Stimulated activated CD8-positive, alpha-beta memory T cell treated with anti-CD3 and anti-CD28 coated beads, Interleukin-4, amount 100 ng/mL, for 4 hours (primary cell): Measurements from ENCODE around the gene SNX12.
"Not testable (repeated sequence)": the region's sequence is repeated elsewhere in the genome, so short reads cannot be mapped to it uniquely, and the experiment has no call there.

Source experiments
- DNase-seq, 2 donors: peaks; one replicate each; pipeline ENCODE4 v3.0.0-alpha.2; 2020; ENCODE audit warnings: low read depth in 2 of 2, low spot score in 1 of 2

Gene SNX12

GRCh38 chrX:71095033-71095432 lies 26.9 kb upstream of the SNX12 start:
- no peak for DNase-seq

DNA sequence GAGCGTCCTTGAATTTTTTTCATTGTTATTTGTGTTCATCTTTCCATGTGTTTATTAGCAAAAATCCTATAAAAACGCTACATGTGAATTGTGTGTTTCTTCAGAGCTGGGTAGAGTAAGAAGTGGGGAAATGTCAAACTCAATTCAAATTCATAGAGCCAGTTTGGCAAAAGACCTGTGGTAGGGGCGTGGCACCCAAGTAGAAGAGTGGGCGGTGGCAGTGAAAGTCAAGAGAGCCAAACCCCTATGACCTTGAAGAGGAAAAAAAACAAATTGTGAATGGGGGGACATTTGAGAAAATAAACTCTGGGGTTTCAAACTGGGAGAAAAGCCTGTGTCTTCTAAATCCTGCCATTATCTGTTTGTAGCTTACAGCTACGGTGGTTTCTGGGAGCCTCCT lies 23.1 kb upstream of the SNX12 start:
- no peak for DNase-seq

GRCh38 chrX:71085900-71086299 lies 17.8 kb upstream of the SNX12 start:
- no peak for DNase-seq

- no peak for DNase-seq
Observed at GRCh38 chrX:71082822-71083221, 14.7 kb upstream of the SNX12 start.

- no peak for DNase-seq
Observed at GRCh38 chrX:71082124-71082647, 14.1 kb upstream of the SNX12 start.

GRCh38 chrX:71081330-71082123 lies 13.4 kb upstream of the SNX12 start:
- DNase-seq = no peak

GRCh38 chrX:71070531-71070930 lies 2.4 kb upstream of the SNX12 start:
- DNase-seq = no peak

DNA sequence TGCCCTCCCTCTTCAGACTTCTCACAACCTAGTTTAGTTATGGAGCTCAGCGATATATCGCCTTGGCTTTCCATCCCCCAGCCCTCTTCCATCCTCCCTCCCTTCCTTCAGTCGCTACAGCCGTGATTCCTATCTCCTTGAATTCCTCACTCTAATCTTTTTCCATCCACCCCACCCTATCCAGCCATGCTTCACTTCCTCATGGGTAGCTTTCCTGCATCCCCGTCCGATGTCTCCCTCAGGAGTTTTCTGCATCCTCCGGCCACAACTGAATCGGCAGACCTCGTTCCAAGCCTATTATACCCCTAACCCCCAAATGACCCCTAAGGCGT lies 456 bp downstream of the SNX12 start:
- no peak for DNase-seq

DNA sequence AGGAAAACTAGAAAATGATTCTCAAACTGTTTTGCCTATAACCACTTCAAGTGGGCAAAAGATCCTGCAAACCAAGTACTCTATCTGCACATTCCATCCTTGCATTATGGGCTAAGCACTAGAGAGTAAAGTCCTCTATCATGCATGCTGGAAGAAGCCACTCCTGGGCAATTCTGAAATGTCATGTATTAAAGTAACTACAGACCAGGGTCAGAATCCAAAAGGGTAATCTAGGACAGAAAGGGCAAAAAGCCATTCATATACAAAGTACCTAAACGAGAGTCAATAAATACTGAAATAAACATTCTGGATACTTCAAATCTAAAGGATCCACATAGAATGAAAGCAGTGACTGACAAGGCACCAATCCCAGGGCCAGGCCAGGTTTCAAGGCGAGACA lies 1.0 kb downstream of the SNX12 start:
- DNase-seq = no peak

DNA sequence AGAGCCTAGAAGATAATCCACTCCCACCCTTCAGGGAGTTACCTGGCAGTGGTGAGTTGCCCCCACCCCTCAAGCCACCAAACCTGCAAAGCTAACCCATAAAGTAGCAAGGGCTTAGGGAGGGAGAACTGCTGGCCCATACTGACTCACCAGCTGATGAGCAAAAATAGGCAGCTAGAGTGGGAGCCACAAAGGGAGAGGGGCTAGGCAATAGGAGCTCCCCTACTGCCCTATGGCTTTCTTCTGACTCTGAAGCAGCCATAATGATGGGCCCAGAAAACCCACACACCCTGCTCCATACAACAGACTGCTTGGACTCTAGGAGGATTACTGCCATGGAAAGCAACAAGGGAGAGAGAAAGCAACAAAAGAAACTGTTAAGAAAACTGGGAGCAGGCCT lies 8.0 kb downstream of the SNX12 start:
- DNase-seq = no peak

GRCh38 chrX:71057848-71058530 lies 10.1 kb downstream of the SNX12 start:
- DNase-seq = no peak

DNA sequence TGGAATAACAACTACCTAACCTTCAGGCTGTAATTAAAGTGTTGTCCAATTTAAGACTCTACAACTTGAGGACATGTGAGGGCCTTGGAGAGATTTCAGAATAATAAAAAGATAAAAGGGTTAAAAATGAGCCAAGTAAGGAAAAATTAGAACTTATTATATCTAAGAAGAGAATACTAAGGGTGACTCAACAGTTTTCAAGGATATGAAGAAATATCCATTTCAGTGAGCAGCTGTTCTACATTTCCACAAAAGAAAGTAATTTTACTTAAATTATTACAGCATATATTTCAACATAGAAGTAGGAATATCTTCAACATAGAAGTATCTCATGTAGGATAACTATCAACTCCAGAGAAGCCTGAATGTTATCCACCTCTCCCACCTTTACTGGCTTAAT lies 11.3 kb downstream of the SNX12 start:
- no peak for DNase-seq

DNA sequence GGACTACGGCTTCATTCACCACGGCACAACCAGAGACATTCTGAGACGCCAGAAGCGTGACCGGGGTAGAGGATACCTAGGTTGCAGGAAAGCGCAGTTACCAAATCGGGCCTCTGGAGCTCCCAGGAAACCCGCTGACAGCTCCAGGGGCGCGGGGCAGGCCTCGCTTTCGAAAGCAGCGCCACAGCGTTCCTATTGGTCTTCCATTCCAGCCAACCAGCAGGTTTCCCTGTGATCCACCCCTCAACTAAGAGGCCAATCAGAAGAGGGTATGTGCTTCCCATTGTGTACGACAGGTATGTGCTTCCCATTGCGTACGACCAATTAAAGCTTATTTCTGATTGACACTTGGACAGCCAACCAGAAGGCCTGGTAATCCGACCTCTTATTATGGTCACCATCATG lies 14.9 kb downstream of the SNX12 start:
- DNase-seq = no peak

GRCh38 chrX:71052721-71053120 lies 15.4 kb downstream of the SNX12 start:
- no peak for DNase-seq

- DNase-seq = not testable (repeated sequence)
Observed at GRCh38 chrX:71047891-71048290, 20.2 kb downstream of the SNX12 start.

DNA sequence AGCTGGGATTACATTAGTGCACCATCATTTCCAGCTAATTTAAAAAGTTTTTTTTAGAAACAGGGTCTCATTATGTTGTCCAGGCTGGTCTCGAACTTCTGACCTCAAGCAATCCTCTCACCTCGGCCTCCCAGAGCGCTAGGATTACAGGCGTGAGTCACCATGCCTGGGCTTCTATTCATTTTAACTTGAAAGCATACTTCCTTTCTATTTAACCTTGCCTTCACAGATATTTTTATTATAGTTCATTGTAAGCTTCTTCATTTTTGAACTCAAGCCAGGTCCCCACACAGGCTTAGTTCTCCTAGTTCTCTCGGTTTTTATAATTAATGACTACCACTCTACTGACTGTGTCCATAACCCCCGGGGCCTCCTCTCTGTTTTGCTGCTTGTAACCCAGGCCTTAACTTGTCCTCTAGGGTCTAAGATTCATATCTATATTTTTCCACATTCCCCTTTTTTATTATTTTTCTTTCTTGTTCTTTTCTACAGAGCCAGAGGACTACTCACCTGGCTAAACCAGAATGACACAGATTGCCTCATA lies 50.7 kb downstream of the SNX12 start:
- no peak for DNase-seq
